Measurements from ENCODE around the gene WWOX.

WWOX gene

GRCh38 chr16:78278056-78278450, 178.6 kb downstream of the WWOX start:
- DNase-seq = no peak

GRCh38 chr16:78281115-78281514, 181.7 kb downstream of the WWOX start:
- no peak for DNase-seq

- DNase-seq = no peak
Observed at GRCh38 chr16:78283548-78284251, 184.2 kb downstream of the WWOX start.

GRCh38 chr16:78284326-78284725, 184.9 kb downstream of the WWOX start:
- DNase-seq = no peak

- no peak for DNase-seq
Observed at GRCh38 chr16:78284957-78285434, 185.5 kb downstream of the WWOX start.

GRCh38 chr16:78285437-78285922, 186.0 kb downstream of the WWOX start:
- DNase-seq = no peak

GRCh38 chr16:78286065-78286464, 186.6 kb downstream of the WWOX start:
- no peak for DNase-seq

- no peak for DNase-seq
Observed at GRCh38 chr16:78288888-78289287, 189.4 kb downstream of the WWOX start.

GRCh38 chr16:78289373-78289772, 189.9 kb downstream of the WWOX start:
- DNase-seq = no peak

GRCh38 chr16:78289844-78290277, 190.4 kb downstream of the WWOX start:
- no peak for DNase-seq

GRCh38 chr16:78290395-78290794, 190.9 kb downstream of the WWOX start:
- DNase-seq = no peak

- no peak for DNase-seq
Observed at GRCh38 chr16:78290872-78291591, 191.6 kb downstream of the WWOX start.

- no peak for DNase-seq
Observed at GRCh38 chr16:78291604-78292003, 192.2 kb downstream of the WWOX start.

GRCh38 chr16:78292086-78292843, 192.8 kb downstream of the WWOX start:
- no peak for DNase-seq

- no peak for DNase-seq
Observed at GRCh38 chr16:78292844-78293380, 193.5 kb downstream of the WWOX start.

GRCh38 chr16:78294538-78295225, 195.2 kb downstream of the WWOX start:
- DNase-seq = no peak

- no peak for DNase-seq
Observed at GRCh38 chr16:78297066-78297666, 197.7 kb downstream of the WWOX start.

GRCh38 chr16:78298986-78299385, 199.5 kb downstream of the WWOX start:
- DNase-seq = no peak

GRCh38 chr16:78300469-78300868, 201.0 kb downstream of the WWOX start:
- DNase-seq = no peak

- DNase-seq = no peak
Observed at GRCh38 chr16:78303946-78304345, 204.5 kb downstream of the WWOX start.

- DNase-seq = no peak
Observed at GRCh38 chr16:78306361-78306760, 206.9 kb downstream of the WWOX start.
